Measurements from ENCODE around the gene SLC15A3. TPM values are rescaled to one million over a fixed set of nuclear protein-coding genes. Genes with fewer than 3 reads are reported as not detected.

SLC15A3 gene
- total RNA-seq, 1 donor from 2014 or later = 0.62 TPM

DNA sequence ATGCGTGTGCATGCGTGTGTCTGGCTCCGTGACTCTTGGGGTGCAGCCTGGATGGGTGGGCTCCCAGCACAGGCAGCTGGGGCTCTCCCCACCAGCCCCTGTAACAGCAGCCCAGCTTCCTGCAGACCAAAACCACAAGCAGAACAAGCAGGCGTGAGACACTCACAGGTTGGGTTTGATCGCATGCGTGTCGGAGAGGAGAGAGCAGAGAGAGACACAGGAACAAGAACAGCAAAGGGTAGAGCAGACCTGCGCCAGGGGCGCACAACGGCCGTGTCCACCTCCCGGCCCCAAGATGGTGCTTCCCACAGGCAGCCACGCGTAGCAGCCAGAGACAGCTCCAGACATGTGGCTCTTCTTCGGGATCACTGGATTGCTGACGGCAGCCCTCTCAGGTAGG lies 19.5 kb upstream of the SLC15A3 start, which contains the start of gene CD6:
TSS of gene CD6 (plus strand) at position 161 of the 400 bp plus-strand sequence. CDS start at position 347, 186 bp downstream.
- Mint-ChIP-seq H3K4me1 (ENCODE audit: unreplicated experiment) (no peaks in the 10 kb centered on the region), H3K36me3 (ENCODE audit: low read depth, unreplicated experiment) (no peaks in the 10 kb centered on the region), H3K4me3 (ENCODE audit: unreplicated experiment) (no peak within 1 kb of the TSS), H3K27ac (ENCODE audit: unreplicated experiment) (no peak within 1 kb of the TSS), H3K27me3 (ENCODE audit: unreplicated experiment) (peaks cover 2% of the 10 kb centered on the region), H3K9me3 (ENCODE audit: unreplicated experiment) (no peaks in the 10 kb centered on the region)
- TF ChIP-seq CTCF (IDR thresholded peaks at IDR 0.05; ENCODE audit: unreplicated experiment) = no peak
- no peak for DNase-seq (ENCODE audit: low spot score)

GRCh38 chr11:60970890-60971289 lies 18.9 kb upstream of the SLC15A3 start:
- Mint-ChIP-seq H3K4me3 (ENCODE audit: unreplicated experiment) (no peak overlapping the region), H3K27me3 (ENCODE audit: unreplicated experiment) (peaks cover 2% of the 10 kb centered on the region), H3K36me3 (ENCODE audit: low read depth, unreplicated experiment) (no peaks in the 10 kb centered on the region), H3K27ac (ENCODE audit: unreplicated experiment) (no peak overlapping the region), H3K4me1 (ENCODE audit: unreplicated experiment) (no peaks in the 10 kb centered on the region), H3K9me3 (ENCODE audit: unreplicated experiment) (no peaks in the 10 kb centered on the region)
- DNase-seq (ENCODE audit: low spot score) = no peak
- no peak for TF ChIP-seq CTCF (IDR thresholded peaks at IDR 0.05; ENCODE audit: unreplicated experiment)

DNA sequence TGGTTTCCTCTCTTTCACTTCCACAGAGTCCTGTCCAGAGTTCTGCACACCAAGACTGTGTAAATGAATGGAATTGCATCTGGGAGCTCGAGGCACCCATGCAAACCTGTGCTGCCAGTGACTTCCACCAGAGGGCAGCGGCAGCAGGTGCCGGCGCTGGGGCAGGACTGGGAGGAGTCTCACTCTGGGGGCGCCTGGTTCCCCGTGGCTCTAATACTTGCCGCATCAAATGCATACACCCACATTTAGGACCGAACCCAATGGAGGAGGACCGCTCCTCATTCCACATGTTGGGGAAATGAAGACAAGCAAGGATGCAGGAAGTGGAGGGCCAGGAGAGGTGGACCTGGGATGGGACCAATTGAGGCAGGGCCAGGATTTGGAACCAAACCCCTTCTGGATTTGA lies 18.4 kb upstream of the SLC15A3 start:
- DNase-seq (ENCODE audit: low spot score) = peak; percentile 73
- peak; percentile 85 for TF ChIP-seq CTCF (IDR thresholded peaks at IDR 0.05; ENCODE audit: unreplicated experiment)
- Mint-ChIP-seq H3K27ac (ENCODE audit: unreplicated experiment) (no peak overlapping the region), H3K9me3 (ENCODE audit: unreplicated experiment) (no peaks in the 10 kb centered on the region), H3K4me3 (ENCODE audit: unreplicated experiment) (no peak overlapping the region), H3K4me1 (ENCODE audit: unreplicated experiment) (no peaks in the 10 kb centered on the region), H3K27me3 (ENCODE audit: unreplicated experiment) (peaks cover 2% of the 10 kb centered on the region), H3K36me3 (ENCODE audit: low read depth, unreplicated experiment) (no peaks in the 10 kb centered on the region)

- no peaks in the 10 kb centered on the region for H3K27me3 Mint-ChIP-seq (ENCODE audit: unreplicated experiment)
- H3K9me3 Mint-ChIP-seq (ENCODE audit: unreplicated experiment) = no peaks in the 10 kb centered on the region
- no peaks in the 10 kb centered on the region for H3K4me1 Mint-ChIP-seq (ENCODE audit: unreplicated experiment)
- no peak for DNase-seq (ENCODE audit: low spot score)
- no peak overlapping the region for H3K4me3 Mint-ChIP-seq (ENCODE audit: unreplicated experiment)
- no peak for TF ChIP-seq CTCF (IDR thresholded peaks at IDR 0.05; ENCODE audit: unreplicated experiment)
- no peaks in the 10 kb centered on the region for H3K36me3 Mint-ChIP-seq (ENCODE audit: low read depth, unreplicated experiment)
- H3K27ac Mint-ChIP-seq (ENCODE audit: unreplicated experiment) = no peak overlapping the region
Measured at GRCh38 chr11:60968223-60968622, 16.2 kb upstream of the SLC15A3 start.

DNA sequence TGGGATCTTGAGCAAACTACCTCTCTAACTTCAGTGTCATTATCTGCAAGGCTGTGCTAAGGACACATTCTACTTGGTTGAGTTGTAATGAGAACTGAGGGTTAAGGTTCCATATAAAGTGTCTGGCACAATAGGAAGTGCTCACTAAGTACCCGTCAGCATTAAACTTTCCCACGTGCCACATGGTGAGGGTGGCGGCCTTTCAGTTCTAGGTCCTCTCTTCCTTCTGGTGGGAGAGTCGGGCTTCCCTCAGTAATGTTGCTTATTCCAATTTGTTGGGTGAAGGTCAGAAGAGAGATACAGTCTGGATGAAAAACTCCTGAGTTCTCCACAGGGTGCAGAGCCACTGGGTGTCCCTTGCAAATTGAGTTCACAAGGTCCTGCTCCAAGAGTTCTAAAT lies 14.9 kb upstream of the SLC15A3 start:
- no peak for TF ChIP-seq CTCF (IDR thresholded peaks at IDR 0.05; ENCODE audit: unreplicated experiment)

More for the DNA sequence above, 14.9 kb upstream of the SLC15A3 start:
- H3K27ac Mint-ChIP-seq (ENCODE audit: unreplicated experiment) = no peak overlapping the region
- H3K4me1 Mint-ChIP-seq (ENCODE audit: unreplicated experiment) = no peaks in the 10 kb centered on the region
- H3K9me3 Mint-ChIP-seq (ENCODE audit: unreplicated experiment) = no peaks in the 10 kb centered on the region
- no peak overlapping the region for H3K4me3 Mint-ChIP-seq (ENCODE audit: unreplicated experiment)
- H3K36me3 Mint-ChIP-seq (ENCODE audit: low read depth, unreplicated experiment) = no peaks in the 10 kb centered on the region
- DNase-seq (ENCODE audit: low spot score) = no peak
- H3K27me3 Mint-ChIP-seq (ENCODE audit: unreplicated experiment) = no peaks in the 10 kb centered on the region

Data from endothelial cell (in vitro differentiated cells).